GM18508 (cell line): ENCODE results near the gene ENO3.

Experiments used
- ATAC-seq: cut with Tn5 transposase; IDR thresholded peaks from one replicate; pipeline ENCODE4 v1.9.1; 2021; ENCODE audit warnings: moderate number of reproducible peaks; ENCODE audit not compliant: insufficient read depth, unreplicated experiment

Gene ENO3

GRCh38 chr17:4971826-4972225 is 20.9 kb downstream of the ENO3 start:
- ATAC-seq: no peak

GRCh38 chr17:4972322-4972721 is 21.4 kb downstream of the ENO3 start:
- ATAC-seq: no peak

GRCh38 chr17:4972752-4973151 is 21.8 kb downstream of the ENO3 start:
- no peak for ATAC-seq

- ATAC-seq: no peak
These were observed 22.6 kb downstream of the ENO3 start for GRCh38 chr17:4973256-4974114.

GRCh38 chr17:4974115-4974670 is 23.3 kb downstream of the ENO3 start:
- ATAC-seq: no peak

GRCh38 chr17:4978726-4979125 is 27.8 kb downstream of the ENO3 start:
- no peak for ATAC-seq

GRCh38 chr17:4980644-4981216 is 29.8 kb downstream of the ENO3 start:
- no peak for ATAC-seq

GRCh38 chr17:4982305-4982704 is 31.4 kb downstream of the ENO3 start:
- ATAC-seq: no peak

GRCh38 chr17:4986403-4986802 is 35.5 kb downstream of the ENO3 start:
- ATAC-seq: no peak

GRCh38 chr17:4986951-4987766 is 36.2 kb downstream of the ENO3 start, which contains the start of gene CAMTA2:
Gene CAMTA2, minus strand, starts transcription at chr17:4987675. Its CDS starts 1,453 bp downstream, at chr17:4986222.
- ATAC-seq: no peak

GRCh38 chr17:4987767-4988567 is 37.0 kb downstream of the ENO3 start:
- no peak for ATAC-seq

GRCh38 chr17:4994081-4994595 is 43.2 kb downstream of the ENO3 start:
- ATAC-seq: no peak

- no peak for ATAC-seq
These were observed 46.5 kb downstream of the ENO3 start, which contains the start of the genes INCA1 and KIF1C for GRCh38 chr17:4997302-4998026. Gene INCA1, minus strand, starts transcription at chr17:4997522. Its CDS starts 3,085 bp downstream, at chr17:4994437. Gene KIF1C, plus strand, starts transcription at chr17:4997950. Its CDS starts 2,297 bp downstream, at chr17:5000247.

GRCh38 chr17:4998027-4998731 is 47.3 kb downstream of the ENO3 start:
- no peak for ATAC-seq

- ATAC-seq: no peak
These were observed 48.0 kb downstream of the ENO3 start for GRCh38 chr17:4998732-4999429.

GRCh38 chr17:4999430-5000093 is 48.6 kb downstream of the ENO3 start:
- ATAC-seq: no peak

- no peak for ATAC-seq
These were observed 49.3 kb downstream of the ENO3 start for GRCh38 chr17:5000237-5000639.
